ENCODE data around the gene TEAD3. TPM values are rescaled to one million over a fixed set of nuclear protein-coding genes. Genes with fewer than 3 reads are reported as not detected.
A peak's percentile ranks its signal among the peaks of the same experiment; 100 is the strongest.

TEAD3 gene
- total RNA-seq, 1 donor from 2014 or later = 75.5 TPM

DNA sequence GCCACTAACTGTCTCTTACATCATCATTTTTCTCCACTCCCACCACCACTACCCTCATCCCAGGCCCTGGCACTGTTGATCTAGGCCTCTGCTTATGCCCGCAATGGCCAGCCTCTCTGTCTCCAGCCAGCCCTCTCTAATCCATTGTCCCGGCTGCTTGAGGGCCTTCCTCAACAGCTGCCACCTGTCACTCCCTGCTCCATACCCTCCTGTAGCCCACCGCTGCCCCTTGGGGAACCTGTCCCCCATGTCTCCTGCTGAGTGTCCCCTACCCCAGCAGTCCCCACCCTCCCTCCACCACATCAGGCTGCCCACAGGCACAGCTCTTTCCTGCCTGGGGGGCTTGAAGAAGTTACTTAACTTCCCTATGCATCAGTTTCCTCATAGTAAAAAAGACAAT lies 13.4 kb downstream of the TEAD3 start:
- no peaks in the 10 kb centered on the region for H3K9me3 Mint-ChIP-seq (ENCODE audit: unreplicated experiment)
- H3K27me3 ChIP-seq (ENCODE audit: insufficient read depth, low read length) = no peaks in the 10 kb centered on the region
- no peak for DNase-seq (ENCODE audit: low read depth)
- H4K20me1 ChIP-seq (ENCODE audit: insufficient read depth, low read length) = peaks cover 61% of the 10 kb centered on the region
- H3K9me3 ChIP-seq (ENCODE audit: insufficient read depth, low read depth, low read length) = no peaks in the 10 kb centered on the region
- H3K4me3 Mint-ChIP-seq (ENCODE audit: unreplicated experiment) = no peak overlapping the region
- peak overlapping the region; percentile 53 for H3K27ac Mint-ChIP-seq (ENCODE audit: unreplicated experiment)
- H3K4me2 ChIP-seq (ENCODE audit: low read length) = no peak overlapping the region
- peaks cover 37% of the 10 kb centered on the region for H3K4me1 ChIP-seq (ENCODE audit: insufficient read depth, low read length)
- peaks cover 28% of the 10 kb centered on the region for H3K4me1 Mint-ChIP-seq (ENCODE audit: low read depth, unreplicated experiment)
- H3K36me3 Mint-ChIP-seq (ENCODE audit: low read depth, unreplicated experiment) = peaks cover 10% of the 10 kb centered on the region
- no peak overlapping the region for H3K4me3 ChIP-seq (ENCODE audit: insufficient read depth, low read depth, low read length)
- no peak overlapping the region for H3K27ac ChIP-seq (ENCODE audit: low read depth, low read length)
- TF ChIP-seq EZH2 (IDR thresholded peaks at IDR 0.05; ENCODE audit: insufficient read depth, low read length) = no peak
- TF ChIP-seq CTCF (IDR thresholded peaks at IDR 0.05; ENCODE audit: insufficient read depth, low read depth, low read length) = no peak
- peaks cover 10% of the 10 kb centered on the region for H3K36me3 ChIP-seq (ENCODE audit: insufficient read depth, low read length)
- no peak for FAIRE-seq
- no peak overlapping the region for H3K9ac ChIP-seq (ENCODE audit: low read length)
- no peaks in the 10 kb centered on the region for H3K27me3 Mint-ChIP-seq (ENCODE audit: low read depth, unreplicated experiment)
- H2AFZ ChIP-seq (ENCODE audit: low read depth, low read length) = no peak overlapping the region
- peaks cover 62% of the 10 kb centered on the region for H3K79me2 ChIP-seq (ENCODE audit: insufficient read depth, low read length)

GRCh38 chr6:35483062-35483461 lies 13.8 kb downstream of the TEAD3 start:
- peaks cover 58% of the 10 kb centered on the region for H3K79me2 ChIP-seq (ENCODE audit: insufficient read depth, low read length)
- H3K4me3 ChIP-seq (ENCODE audit: insufficient read depth, low read depth, low read length) = no peak overlapping the region
- no peak overlapping the region for H3K9ac ChIP-seq (ENCODE audit: low read length)
- H3K4me1 ChIP-seq (ENCODE audit: insufficient read depth, low read length) = peaks cover 32% of the 10 kb centered on the region
- DNase-seq (ENCODE audit: low read depth) = no peak
- H3K9me3 Mint-ChIP-seq (ENCODE audit: unreplicated experiment) = no peaks in the 10 kb centered on the region
- peaks cover 64% of the 10 kb centered on the region for H4K20me1 ChIP-seq (ENCODE audit: insufficient read depth, low read length)
- peaks cover 24% of the 10 kb centered on the region for H3K4me1 Mint-ChIP-seq (ENCODE audit: low read depth, unreplicated experiment)
- no peak overlapping the region for H3K4me3 Mint-ChIP-seq (ENCODE audit: unreplicated experiment)
- H3K4me2 ChIP-seq (ENCODE audit: low read length) = no peak overlapping the region
- FAIRE-seq = no peak
- H3K36me3 ChIP-seq (ENCODE audit: insufficient read depth, low read length) = peaks cover 10% of the 10 kb centered on the region
- H3K27ac ChIP-seq (ENCODE audit: low read depth, low read length) = no peak overlapping the region
- TF ChIP-seq EZH2 (IDR thresholded peaks at IDR 0.05; ENCODE audit: insufficient read depth, low read length) = no peak
- TF ChIP-seq CTCF (IDR thresholded peaks at IDR 0.05; ENCODE audit: insufficient read depth, low read depth, low read length) = no peak
- no peaks in the 10 kb centered on the region for H3K27me3 Mint-ChIP-seq (ENCODE audit: low read depth, unreplicated experiment)
- no peaks in the 10 kb centered on the region for H3K27me3 ChIP-seq (ENCODE audit: insufficient read depth, low read length)
- no peak overlapping the region for H3K27ac Mint-ChIP-seq (ENCODE audit: unreplicated experiment)
- H3K36me3 Mint-ChIP-seq (ENCODE audit: low read depth, unreplicated experiment) = peaks cover 10% of the 10 kb centered on the region
- H2AFZ ChIP-seq (ENCODE audit: low read depth, low read length) = no peak overlapping the region
- no peaks in the 10 kb centered on the region for H3K9me3 ChIP-seq (ENCODE audit: insufficient read depth, low read depth, low read length)

DNA sequence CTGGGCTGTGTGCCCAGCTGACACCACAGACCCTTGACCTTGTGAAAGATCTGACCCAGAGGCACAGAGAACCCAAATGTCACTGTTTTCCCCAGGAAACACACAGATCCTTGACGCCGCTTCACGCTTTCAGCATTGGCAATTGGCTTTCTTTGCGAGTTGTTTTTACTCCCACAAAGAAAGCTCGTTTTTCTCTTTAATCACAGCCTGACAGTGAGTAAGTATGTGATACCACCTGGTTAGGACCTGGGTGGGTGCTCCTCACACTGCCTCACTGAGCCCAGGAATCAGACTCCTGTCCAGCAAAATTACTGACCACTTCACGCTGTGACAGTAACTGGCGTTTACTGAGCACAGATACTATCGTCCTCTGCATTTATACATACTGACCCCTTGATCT lies 15.7 kb downstream of the TEAD3 start:
- H3K27ac Mint-ChIP-seq (ENCODE audit: unreplicated experiment) = no peak overlapping the region
- H3K4me2 ChIP-seq (ENCODE audit: low read length) = no peak overlapping the region
- peaks cover 13% of the 10 kb centered on the region for H3K36me3 Mint-ChIP-seq (ENCODE audit: low read depth, unreplicated experiment)
- DNase-seq (ENCODE audit: low read depth) (no peak), FAIRE-seq (no peak)
- H3K4me3 Mint-ChIP-seq (ENCODE audit: unreplicated experiment) = no peak overlapping the region
- no peaks in the 10 kb centered on the region for H3K9me3 ChIP-seq (ENCODE audit: insufficient read depth, low read depth, low read length)
- H3K27ac ChIP-seq (ENCODE audit: low read depth, low read length) = no peak overlapping the region
- peaks cover 39% of the 10 kb centered on the region for H3K79me2 ChIP-seq (ENCODE audit: insufficient read depth, low read length)
- H3K9me3 Mint-ChIP-seq (ENCODE audit: unreplicated experiment) = no peaks in the 10 kb centered on the region
- H3K9ac ChIP-seq (ENCODE audit: low read length) = no peak overlapping the region
- no peaks in the 10 kb centered on the region for H3K27me3 Mint-ChIP-seq (ENCODE audit: low read depth, unreplicated experiment)
- TF ChIP-seq CTCF (IDR thresholded peaks at IDR 0.05; ENCODE audit: insufficient read depth, low read depth, low read length) = no peak
- no peak for TF ChIP-seq EZH2 (IDR thresholded peaks at IDR 0.05; ENCODE audit: insufficient read depth, low read length)
- H2AFZ ChIP-seq (ENCODE audit: low read depth, low read length) = no peak overlapping the region
- no peak overlapping the region for H3K4me3 ChIP-seq (ENCODE audit: insufficient read depth, low read depth, low read length)
- H3K36me3 ChIP-seq (ENCODE audit: insufficient read depth, low read length) = peaks cover 10% of the 10 kb centered on the region
- H4K20me1 ChIP-seq (ENCODE audit: insufficient read depth, low read length) = peaks cover 69% of the 10 kb centered on the region
- H3K4me1 Mint-ChIP-seq (ENCODE audit: low read depth, unreplicated experiment) = peaks cover 13% of the 10 kb centered on the region
- no peaks in the 10 kb centered on the region for H3K27me3 ChIP-seq (ENCODE audit: insufficient read depth, low read length)
- peaks cover 19% of the 10 kb centered on the region for H3K4me1 ChIP-seq (ENCODE audit: insufficient read depth, low read length)

All from astrocyte (in vitro differentiated cells and primary cell).